ENCODE measurements around the gene SOX10. TPM values are rescaled to one million over a fixed set of nuclear protein-coding genes. Genes with fewer than 3 reads are reported as not detected.

Gene SOX10
- total RNA-seq, 1 experiment from 2014 or later = not detected

GRCh38 chr22:37967637-37968451, 16.5 kb downstream of the SOX10 start:
- ChIA-PET POLR2A (no interaction called here), CTCF (no interaction called here)
- no peak for TF ChIP-seq CTCF (IDR thresholded peaks at IDR 0.05; ENCODE audit: insufficient read depth in 1 of 2, low read depth in 1 of 2, low read length in 1 of 2, severe bottlenecking in 1 of 2, unreplicated experiment in 1 of 2)
- no peak overlapping the region for H3K27ac Mint-ChIP-seq (ENCODE audit: unreplicated experiment)
- no peak overlapping the region for H3K4me3 Mint-ChIP-seq (ENCODE audit: unreplicated experiment)
- Histone ChIP-seq H3K4me1 (no peaks in the 10 kb centered on the region), H3K4me3 (ENCODE audit: low read depth, low read length) (no peak overlapping the region), H3K27me3 (replicated peaks; ENCODE audit: control insufficient read depth, insufficient read depth, low read length) (no peaks in the 10 kb centered on the region), H3K9me3 (no peaks in the 10 kb centered on the region), H3K36me3 (ENCODE audit: control insufficient read depth, insufficient read depth, low read length) (0 out of 2 replicates have a peak, but pooled peaks cover 5% of the 10 kb centered on the region)
- no TSS peak for BruUV-seq (replicated peaks)
- DNase-seq = no peak
- H3K27me3 Mint-ChIP-seq (ENCODE audit: insufficient read depth, unreplicated experiment) = no peaks in the 10 kb centered on the region
- H3K4me1 Mint-ChIP-seq (ENCODE audit: low read depth, unreplicated experiment) = peaks cover 7% of the 10 kb centered on the region
- H3K9me3 Mint-ChIP-seq (ENCODE audit: unreplicated experiment) = no peaks in the 10 kb centered on the region
- intact Hi-C loops (cut with micrococcal nuclease; ENCODE audit: unreplicated experiment) = loop anchor here (5.0 kb wide), 1 partner anchor 36 kb away; no protein-coding TSS in a partner anchor
- H3K36me3 Mint-ChIP-seq (ENCODE audit: insufficient read depth, unreplicated experiment) = peaks cover 33% of the 10 kb centered on the region

GRCh38 chr22:37967147-37967546, 17.2 kb downstream of the SOX10 start:
- CTCF ChIA-PET = no interaction called here
- Mint-ChIP-seq H3K4me1 (ENCODE audit: low read depth, unreplicated experiment) (peaks cover 7% of the 10 kb centered on the region), H3K27me3 (ENCODE audit: insufficient read depth, unreplicated experiment) (no peaks in the 10 kb centered on the region), H3K9me3 (ENCODE audit: unreplicated experiment) (no peaks in the 10 kb centered on the region), H3K27ac (ENCODE audit: unreplicated experiment) (no peak overlapping the region), H3K36me3 (ENCODE audit: insufficient read depth, unreplicated experiment) (peaks cover 33% of the 10 kb centered on the region), H3K4me3 (ENCODE audit: unreplicated experiment) (no peak overlapping the region)
- Histone ChIP-seq H3K4me3 (ENCODE audit: low read depth, low read length) (no peak overlapping the region), H3K4me1 (no peaks in the 10 kb centered on the region), H3K27me3 (replicated peaks; ENCODE audit: control insufficient read depth, insufficient read depth, low read length) (no peaks in the 10 kb centered on the region), H3K9me3 (no peaks in the 10 kb centered on the region), H3K36me3 (ENCODE audit: control insufficient read depth, insufficient read depth, low read length) (0 out of 2 replicates have a peak, but pooled peaks cover 5% of the 10 kb centered on the region)
- DNase-seq = no peak
- BruUV-seq (replicated peaks) = no TSS peak
- TF ChIP-seq CTCF (IDR thresholded peaks at IDR 0.05; ENCODE audit: insufficient read depth in 1 of 2, low read depth in 1 of 2, low read length in 1 of 2, severe bottlenecking in 1 of 2, unreplicated experiment in 1 of 2) = no peak
- POLR2A ChIA-PET = no interaction called here
- intact Hi-C loops (cut with micrococcal nuclease; ENCODE audit: unreplicated experiment) = loop anchor here (5.0 kb wide), 1 partner anchor 35 kb away; no protein-coding TSS in a partner anchor

- Histone ChIP-seq H3K36me3 (ENCODE audit: control insufficient read depth, insufficient read depth, low read length) (0 out of 2 replicates have a peak, but pooled peaks cover 5% of the 10 kb centered on the region), H3K27me3 (replicated peaks; ENCODE audit: control insufficient read depth, insufficient read depth, low read length) (no peaks in the 10 kb centered on the region), H3K4me1 (no peaks in the 10 kb centered on the region), H3K4me3 (ENCODE audit: low read depth, low read length) (no peak overlapping the region), H3K9me3 (no peaks in the 10 kb centered on the region)
- intact Hi-C loops (cut with micrococcal nuclease; ENCODE audit: unreplicated experiment) = loop anchor here (1.0 to 5.0 kb wide), 3 partner anchors 34 to 149 kb away; no protein-coding TSS in a partner anchor
- peaks cover 7% of the 10 kb centered on the region for H3K4me1 Mint-ChIP-seq (ENCODE audit: low read depth, unreplicated experiment)
- H3K36me3 Mint-ChIP-seq (ENCODE audit: insufficient read depth, unreplicated experiment) = peaks cover 34% of the 10 kb centered on the region
- H3K9me3 Mint-ChIP-seq (ENCODE audit: unreplicated experiment) = no peaks in the 10 kb centered on the region
- H3K27ac Mint-ChIP-seq (ENCODE audit: unreplicated experiment) = peak overlapping the region; percentile 75
- ChIA-PET CTCF (interaction anchor here (0.6 to 1.2 kb wide), 3 partner anchors 79 to 304 kb away, joined by 3 to 5 read pairs (median 5); no protein-coding TSS in a partner anchor), POLR2A (interaction anchor here (0.5 to 1.2 kb wide), 3 partner anchors 13 to 161 kb away, joined by 3 to 4 read pairs (median 3); partner anchors contain the start of genes C22orf23 and POLR2F)
- TF ChIP-seq CTCF (IDR thresholded peaks at IDR 0.05; ENCODE audit: insufficient read depth in 1 of 2, low read depth in 1 of 2, low read length in 1 of 2, severe bottlenecking in 1 of 2, unreplicated experiment in 1 of 2) = no peak
- BruUV-seq (replicated peaks) = no TSS peak
- no peaks in the 10 kb centered on the region for H3K27me3 Mint-ChIP-seq (ENCODE audit: insufficient read depth, unreplicated experiment)
- DNase-seq = no peak
- H3K4me3 Mint-ChIP-seq (ENCODE audit: unreplicated experiment) = no peak overlapping the region
These were observed 18.3 kb downstream of the SOX10 start for GRCh38 chr22:37965940-37966664.

Data from Caco-2 (cell line).